Heart left ventricle (tissue), 13 donors: ENCODE results near the gene AP3S2.

Experiments
- CTCF ChIP-seq, 12 donors: fragments of 200-600 bp; sonication (generic) in 4 of 12; IDR thresholded peaks; one replicate each; pipeline versions ENCODE4 v1.5.0 to v1.8.0; 2018 to 2022; ENCODE audit warnings: antibody characterized with exemption in 12 of 12, mild to moderate bottlenecking in 5 of 12
- POLR2A ChIP-seq, 2 donors: fragments of 450-650 bp; IDR thresholded peaks; one replicate each; pipeline ENCODE4 v1.6.1; 2017; ENCODE audit warnings: antibody characterized with exemption in 2 of 2, mild to moderate bottlenecking in 2 of 2, moderate library complexity in 2 of 2
- donor health status: ischemic (EF 13 %, LVEDD 7.1; RV severe dilation, severe dysfunction).
- donor health status: DM: no; HTN: yes; CAD: no.
- donor health status: DM: no; HTN: no; CAD: no.
- donor health status: ischemic (EF 25% LVEDD 6.9; RV normal size, moderate dysfunction).
- donor health status: ischemic (EF 25% LVEDD 5.7; RV mildly dilated, moderate dysfunction).
- donor health status: ischemic (EF 35%, LVEDD 5.7; RV mildly dilated, moderate dysfunction).
- donor health status: nonischemic (EF 11% LVEDD 7.7; RV severe dilation, severe dysfunction).
- donor health status: DM: yes; HTN: yes; CAD: no.
- donor health status: PGD.
- donor health status: ischemic (EF 29% LVEDD 5.4; RV normal size, mild dysfunction).
- donor health status: nonischemic (EF 23%, LVEDD 6.1; RV moderate dilation, normal function).

GRCh38 chr15:89857673-89858072, 36.1 kb downstream of the AP3S2 start:
- no peak for TF ChIP-seq POLR2A (IDR thresholded peaks at IDR 0.05)
- TF ChIP-seq CTCF (IDR thresholded peaks at IDR 0.05): no peak
